IgD-negative memory B cell (primary cell): ENCODE measurements around the gene CCDC188. TPM values are rescaled to one million over a fixed set of nuclear protein-coding genes. Genes with fewer than 3 reads are reported as not detected.
"Not testable (repeated sequence)": the region's sequence is repeated elsewhere in the genome, so short reads cannot be mapped to it uniquely, and the experiment has no call there.

Source experiments
- H3K27ac Mint-ChIP-seq, 3 donors: one replicate each; pipeline ENCODE4 v1.8.0; 2020 to 2022; ENCODE audit warnings: mild to moderate bottlenecking in 3 of 3, mixed read lengths in 3 of 3, moderate library complexity in 1 of 3
- H3K27me3 Mint-ChIP-seq: one replicate; pipeline ENCODE4 v1.8.0; 2021; ENCODE audit warnings: mixed read lengths
- H3K36me3 Mint-ChIP-seq: one replicate; pipeline ENCODE4 v1.8.0; 2020; ENCODE audit warnings: mild to moderate bottlenecking, mixed read lengths
- H3K4me1 Mint-ChIP-seq, 3 donors: one replicate each; pipeline ENCODE4 v1.8.0; 2020 to 2022; ENCODE audit warnings: mixed read lengths in 3 of 3, mild to moderate bottlenecking in 1 of 3
- H3K4me3 Mint-ChIP-seq, 4 donors: one replicate each; pipeline ENCODE4 v1.8.0; 2020 to 2022; ENCODE audit warnings: mild to moderate bottlenecking in 4 of 4, mixed read lengths in 4 of 4, moderate library complexity in 3 of 4
- H3K9me3 Mint-ChIP-seq, 3 donors: one replicate each; pipeline ENCODE4 v1.8.0; 2020 to 2021; ENCODE audit warnings: mixed read lengths in 3 of 3, mild to moderate bottlenecking in 1 of 3
- polyA plus RNA-seq: library from polyadenylated mRNA; unstranded; fragments of 300-500 nt; fragmentation: Illumina TruSeq; gene quantifications from one replicate; pipeline ENCODE4 v1.2.3, GENCODE V29; 2021

The CCDC188 gene
- polyA plus RNA-seq, 1 donor from 2014 or later, result not detected

- Mint-ChIP-seq H3K27me3 (peaks cover 2% of the 10 kb centered on the region), H3K4me3 (no peak overlapping the region), H3K9me3 (no peaks in the 10 kb centered on the region), H3K27ac (no peak overlapping the region), H3K4me1 (no peaks in the 10 kb centered on the region), H3K36me3 (no peaks in the 10 kb centered on the region)
Measured at GRCh38 chr22:20165913-20166312, 15.1 kb upstream of the CCDC188 start.

- no peaks in the 10 kb centered on the region for H3K4me1 Mint-ChIP-seq
- no peaks in the 10 kb centered on the region for H3K9me3 Mint-ChIP-seq
- H3K27ac Mint-ChIP-seq, result no peak overlapping the region
- no peak overlapping the region for H3K4me3 Mint-ChIP-seq
- no peaks in the 10 kb centered on the region for H3K36me3 Mint-ChIP-seq
- H3K27me3 Mint-ChIP-seq, result peaks cover 1% of the 10 kb centered on the region
Measured at GRCh38 chr22:20165421-20165820, 14.6 kb upstream of the CCDC188 start.

- Mint-ChIP-seq H3K27me3 (peaks cover under 1% of the 10 kb centered on the region), H3K4me3 (no peak overlapping the region), H3K9me3 (no peaks in the 10 kb centered on the region), H3K4me1 (no peaks in the 10 kb centered on the region), H3K27ac (no peak overlapping the region), H3K36me3 (no peaks in the 10 kb centered on the region)
Measured at GRCh38 chr22:20164863-20165262, 14.0 kb upstream of the CCDC188 start.

- H3K27ac Mint-ChIP-seq, result no peak overlapping the region
- no peaks in the 10 kb centered on the region for H3K9me3 Mint-ChIP-seq
- peaks cover 8% of the 10 kb centered on the region for H3K27me3 Mint-ChIP-seq
Measured at GRCh38 chr22:20160041-20160440, 9.2 kb upstream of the CCDC188 start.

GRCh38 chr22:20159531-20159930, 8.7 kb upstream of the CCDC188 start:
- not testable (repeated sequence) for H3K4me1 Mint-ChIP-seq, H3K27me3 Mint-ChIP-seq, H3K4me3 Mint-ChIP-seq, H3K27ac Mint-ChIP-seq, H3K36me3 Mint-ChIP-seq, H3K9me3 Mint-ChIP-seq

More at GRCh38 chr22:20160041-20160440, 9.2 kb upstream of the CCDC188 start:
- peaks cover 0 to 3% (median 0%) of the 10 kb centered on the region in 3 donors for H3K4me1 Mint-ChIP-seq
- H3K4me3 Mint-ChIP-seq, result no peak overlapping the region
- no peaks in the 10 kb centered on the region for H3K36me3 Mint-ChIP-seq

GRCh38 chr22:20159076-20159475, 8.2 kb upstream of the CCDC188 start:
- Mint-ChIP-seq H3K27me3 (peaks cover 8% of the 10 kb centered on the region), H3K4me3 (no peak overlapping the region), H3K36me3 (no peaks in the 10 kb centered on the region), H3K4me1 (peaks cover 0 to 3% (median 0%) of the 10 kb centered on the region in 3 donors), H3K27ac (no peak overlapping the region), H3K9me3 (no peaks in the 10 kb centered on the region)

- peaks cover 8% of the 10 kb centered on the region for H3K27me3 Mint-ChIP-seq
- H3K36me3 Mint-ChIP-seq, result no peaks in the 10 kb centered on the region
- H3K27ac Mint-ChIP-seq, result no peak overlapping the region
- no peak overlapping the region for H3K4me3 Mint-ChIP-seq
- no peaks in the 10 kb centered on the region for H3K9me3 Mint-ChIP-seq
- H3K4me1 Mint-ChIP-seq, result peaks cover 0 to 3% (median 0%) of the 10 kb centered on the region in 3 donors
Measured at GRCh38 chr22:20158391-20159036, 7.7 kb upstream of the CCDC188 start.

GRCh38 chr22:20157430-20158183, 6.8 kb upstream of the CCDC188 start:
- peaks cover 0 to 3% (median 0%) of the 10 kb centered on the region in 3 donors for H3K4me1 Mint-ChIP-seq
- H3K9me3 Mint-ChIP-seq, result no peaks in the 10 kb centered on the region
- H3K27ac Mint-ChIP-seq, result no peak overlapping the region
- no peaks in the 10 kb centered on the region for H3K36me3 Mint-ChIP-seq
- H3K27me3 Mint-ChIP-seq, result peaks cover 8% of the 10 kb centered on the region
- H3K4me3 Mint-ChIP-seq, result no peak overlapping the region

GRCh38 chr22:20156611-20157429, 6.0 kb upstream of the CCDC188 start:
- Mint-ChIP-seq H3K9me3 (no peaks in the 10 kb centered on the region), H3K4me3 (no peak overlapping the region), H3K27me3 (peaks cover 8% of the 10 kb centered on the region), H3K4me1 (peaks cover 0 to 3% (median 0%) of the 10 kb centered on the region in 3 donors), H3K27ac (no peak overlapping the region), H3K36me3 (no peaks in the 10 kb centered on the region)

GRCh38 chr22:20156042-20156389, 5.2 kb upstream of the CCDC188 start:
- Mint-ChIP-seq H3K27me3 (peaks cover 8% of the 10 kb centered on the region), H3K27ac (no peak overlapping the region), H3K36me3 (no peaks in the 10 kb centered on the region), H3K4me3 (no peak overlapping the region), H3K9me3 (no peaks in the 10 kb centered on the region), H3K4me1 (peaks cover 0 to 3% (median 0%) of the 10 kb centered on the region in 3 donors)

GRCh38 chr22:20155330-20156041, 4.6 kb upstream of the CCDC188 start:
- no peaks in the 10 kb centered on the region for H3K9me3 Mint-ChIP-seq

GRCh38 chr22:20154602-20155187, 3.8 kb upstream of the CCDC188 start:
- Mint-ChIP-seq H3K27me3 (peaks cover 6% of the 10 kb centered on the region), H3K36me3 (no peaks in the 10 kb centered on the region), H3K27ac (no peak overlapping the region), H3K9me3 (no peaks in the 10 kb centered on the region), H3K4me3 (no peak overlapping the region), H3K4me1 (peaks cover 0 to 3% (median 0%) of the 10 kb centered on the region in 3 donors)

More at GRCh38 chr22:20155330-20156041, 4.6 kb upstream of the CCDC188 start:
- peaks cover 8% of the 10 kb centered on the region for H3K27me3 Mint-ChIP-seq
- H3K4me3 Mint-ChIP-seq, result no peak overlapping the region
- no peak overlapping the region for H3K27ac Mint-ChIP-seq
- H3K4me1 Mint-ChIP-seq, result peaks cover 0 to 3% (median 0%) of the 10 kb centered on the region in 3 donors
- H3K36me3 Mint-ChIP-seq, result no peaks in the 10 kb centered on the region

GRCh38 chr22:20153945-20154344, 3.1 kb upstream of the CCDC188 start:
- H3K4me1 Mint-ChIP-seq, result peaks cover 0 to 3% (median 0%) of the 10 kb centered on the region in 3 donors
- H3K27ac Mint-ChIP-seq, result no peak overlapping the region
- H3K36me3 Mint-ChIP-seq, result no peaks in the 10 kb centered on the region
- no peaks in the 10 kb centered on the region for H3K9me3 Mint-ChIP-seq
- H3K4me3 Mint-ChIP-seq, result no peak overlapping the region
- H3K27me3 Mint-ChIP-seq, result peaks cover 5% of the 10 kb centered on the region

GRCh38 chr22:20152464-20152890, 1.6 kb upstream of the CCDC188 start:
- Mint-ChIP-seq H3K36me3 (no peaks in the 10 kb centered on the region), H3K27me3 (peaks cover 5% of the 10 kb centered on the region), H3K4me3 (no peak overlapping the region), H3K27ac (no peak overlapping the region), H3K4me1 (peaks cover 0 to 3% (median 0%) of the 10 kb centered on the region in 3 donors), H3K9me3 (no peaks in the 10 kb centered on the region)
